ENCODE measurements around the gene SCTR.

SCTR gene

GRCh38 chr2:119523952-119524694 is at the start of gene SCTR:
SCTR (minus strand) TSS chr2:119524483; CDS start chr2:119524226, 257 bp downstream.
- DNase-seq (ENCODE audit: low read depth, low spot score) = no peak

- no peak for DNase-seq (ENCODE audit: low read depth, low spot score)
Observed at GRCh38 chr2:119567292-119567691, 43.0 kb upstream of the SCTR start.

DNA sequence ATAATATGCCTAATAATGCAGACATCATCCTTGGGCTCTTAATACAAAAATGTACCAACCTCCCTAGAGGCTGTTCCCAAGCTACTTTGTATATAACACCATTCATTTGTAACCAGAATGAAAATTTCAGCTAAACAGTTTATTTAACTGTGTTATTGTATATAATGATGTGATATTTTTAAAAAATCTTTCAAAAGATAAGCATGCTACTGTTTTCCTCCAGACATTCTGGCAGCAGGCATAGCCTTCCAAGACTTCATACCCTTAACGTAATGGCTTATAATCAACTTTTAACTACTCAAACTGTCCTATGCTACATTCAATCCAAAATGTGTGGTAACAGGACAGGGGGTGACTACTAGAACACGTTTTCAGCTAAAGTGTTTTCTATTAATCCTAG is 41.2 kb upstream of the SCTR start:
- DNase-seq (ENCODE audit: low read depth, low spot score) = no peak

- no peak for DNase-seq (ENCODE audit: low read depth, low spot score)
Observed at GRCh38 chr2:119553687-119554344, 29.5 kb upstream of the SCTR start.

DNA sequence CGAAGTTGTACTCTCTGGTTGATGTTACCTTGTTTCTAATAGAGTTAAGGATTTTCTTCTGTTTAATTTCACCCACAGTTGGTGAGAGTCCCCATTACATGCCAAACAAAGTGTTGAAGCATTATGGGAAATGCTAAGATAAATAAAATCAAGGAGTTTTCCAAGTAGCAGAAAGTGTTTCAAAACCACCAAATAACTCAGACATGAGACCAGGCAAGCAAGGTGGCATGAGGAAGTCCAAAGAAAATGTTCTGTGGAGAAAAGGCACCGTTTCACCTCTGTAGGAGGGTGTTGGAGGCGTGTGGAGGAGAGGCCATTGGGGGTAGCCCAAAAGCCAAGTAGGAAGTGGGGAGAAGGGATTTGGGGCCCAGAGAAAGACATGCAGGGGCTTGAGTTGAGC is 28.6 kb upstream of the SCTR start:
- DNase-seq (ENCODE audit: low read depth, low spot score) = no peak

GRCh38 chr2:119550856-119551255 is 26.6 kb upstream of the SCTR start:
- no peak for DNase-seq (ENCODE audit: low read depth, low spot score)

DNA sequence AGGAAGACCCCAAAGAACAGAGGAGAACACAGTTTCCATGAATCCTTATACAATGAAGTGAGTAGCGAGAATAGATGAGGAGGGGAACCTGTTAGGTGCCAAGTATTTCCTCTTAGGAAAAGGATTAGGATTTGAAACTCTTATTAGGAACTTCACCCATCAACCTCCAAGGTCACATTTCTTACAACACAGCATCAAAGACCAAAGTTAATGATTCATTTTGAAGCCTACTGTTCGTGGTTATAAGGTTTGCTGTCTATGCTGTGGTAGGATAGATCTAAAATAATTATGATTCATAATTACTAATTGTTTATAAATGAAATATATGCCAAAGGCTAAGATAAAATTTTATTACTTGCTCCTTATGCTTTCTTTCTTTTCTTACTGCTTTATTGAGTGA is 26.1 kb upstream of the SCTR start:
- no peak for DNase-seq (ENCODE audit: low read depth, low spot score)

GRCh38 chr2:119549241-119549640 is 25.0 kb upstream of the SCTR start:
- DNase-seq (ENCODE audit: low read depth, low spot score) = no peak

- DNase-seq (ENCODE audit: low read depth, low spot score) = no peak
Observed at GRCh38 chr2:119548516-119549120, 24.3 kb upstream of the SCTR start.

DNA sequence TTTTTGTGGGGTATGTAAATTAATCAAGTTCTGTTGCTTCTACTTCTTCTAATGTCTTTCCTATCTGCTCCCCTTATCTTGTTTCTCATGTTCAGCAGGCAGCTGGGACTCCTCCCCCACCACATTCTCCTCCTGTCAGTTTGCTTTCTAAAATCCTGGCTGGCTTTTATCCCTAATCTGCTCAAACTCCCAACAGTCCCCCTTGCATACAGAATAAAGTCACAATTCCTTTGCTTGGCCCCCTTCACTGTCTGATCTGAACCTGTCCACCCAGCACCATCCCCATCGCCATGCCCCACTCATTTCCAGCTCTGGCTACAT is 22.1 kb upstream of the SCTR start:
- no peak for DNase-seq (ENCODE audit: low read depth, low spot score)

DNA sequence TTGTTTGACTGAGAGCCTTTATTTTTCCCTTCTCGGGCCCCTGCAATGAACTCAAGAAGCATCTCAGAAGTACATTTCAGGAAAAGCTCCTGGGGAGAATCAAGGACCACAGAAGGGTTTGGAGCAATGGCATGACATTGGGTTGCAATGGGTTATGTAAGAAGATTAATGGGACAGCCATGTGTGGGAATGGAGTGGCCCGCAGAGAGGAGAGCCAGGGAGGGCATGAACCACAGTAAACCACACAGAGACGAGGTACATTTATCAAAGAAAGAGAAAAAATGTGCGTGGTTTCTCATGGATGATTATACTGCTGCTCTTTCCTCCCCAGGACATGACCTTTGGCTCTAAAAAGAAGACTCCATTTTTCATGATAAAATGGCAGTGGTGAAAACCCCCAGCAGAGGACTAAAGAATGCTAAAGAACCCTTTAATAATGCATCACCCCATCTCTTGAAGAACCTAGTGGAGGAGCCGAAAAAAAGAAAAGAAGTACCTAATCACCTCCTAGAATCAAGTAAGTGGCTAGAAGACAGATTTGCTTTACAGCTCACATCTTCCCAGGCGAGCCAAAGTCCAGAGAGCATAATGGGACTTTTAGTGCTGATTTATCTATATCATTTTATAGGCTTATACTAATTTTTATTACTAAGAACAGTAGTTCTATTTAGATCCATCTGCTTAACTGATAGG is 21.6 kb upstream of the SCTR start:
- DNase-seq (ENCODE audit: low read depth, low spot score) = no peak

GRCh38 chr2:119544939-119545475 is 20.7 kb upstream of the SCTR start:
- DNase-seq (ENCODE audit: low read depth, low spot score) = no peak

- peak; percentile 10 for DNase-seq (ENCODE audit: low read depth, low spot score)
Observed at GRCh38 chr2:119544075-119544938, 20.0 kb upstream of the SCTR start, which contains the start of gene CFAP221. CFAP221 (plus strand) TSS chr2:119544449; CDS start chr2:119546132, 1,683 bp downstream.

DNA sequence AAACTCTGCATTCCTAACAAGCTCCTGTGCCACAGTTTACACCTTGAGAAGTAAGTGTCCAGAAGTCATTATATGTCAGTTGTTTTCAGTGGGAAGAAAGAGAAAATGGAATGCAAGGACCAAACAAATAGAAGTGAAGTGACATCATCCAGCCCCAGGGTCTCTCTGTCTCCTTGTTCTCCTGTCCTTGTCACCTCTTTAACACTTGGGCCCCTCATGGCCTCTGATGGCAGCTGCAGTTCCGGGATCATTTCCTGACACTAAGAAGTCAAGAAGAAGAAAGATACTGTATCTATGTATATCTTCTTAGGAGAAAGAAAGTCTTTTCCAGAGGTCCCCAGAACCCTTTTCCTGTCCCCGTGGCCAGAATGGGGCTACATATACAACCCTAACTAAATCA is 17.2 kb upstream of the SCTR start:
- DNase-seq (ENCODE audit: low read depth, low spot score) = no peak

GRCh38 chr2:119537792-119538191 is 13.5 kb upstream of the SCTR start:
- DNase-seq (ENCODE audit: low read depth, low spot score) = no peak

- DNase-seq (ENCODE audit: low read depth, low spot score) = no peak
Observed at GRCh38 chr2:119536707-119537106, 12.4 kb upstream of the SCTR start.

DNA sequence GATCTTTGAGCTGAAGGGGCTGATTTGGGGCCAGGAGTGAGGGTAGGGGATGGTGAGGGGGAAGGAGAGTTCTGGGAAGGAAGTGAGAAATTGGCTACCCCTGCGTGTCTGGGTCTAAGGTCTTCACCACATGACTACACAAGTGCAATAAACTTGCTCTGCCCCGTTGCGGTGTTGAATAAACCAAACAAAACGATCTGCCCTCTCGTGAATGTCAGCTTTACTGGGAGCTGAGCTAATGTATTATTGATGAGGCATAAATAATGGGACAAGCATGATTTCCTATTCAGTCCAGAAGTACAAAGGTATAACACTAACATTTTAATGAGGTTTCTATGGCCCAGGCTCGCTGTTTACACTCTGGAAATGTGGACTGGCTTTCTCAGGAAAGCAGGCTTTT is 11.9 kb upstream of the SCTR start:
- DNase-seq (ENCODE audit: low read depth, low spot score) = no peak

GRCh38 chr2:119533560-119533959 is 9.3 kb upstream of the SCTR start:
- DNase-seq (ENCODE audit: low read depth, low spot score) = no peak

- no peak for DNase-seq (ENCODE audit: low read depth, low spot score)
Observed at GRCh38 chr2:119531292-119531691, 7.0 kb upstream of the SCTR start.

DNA sequence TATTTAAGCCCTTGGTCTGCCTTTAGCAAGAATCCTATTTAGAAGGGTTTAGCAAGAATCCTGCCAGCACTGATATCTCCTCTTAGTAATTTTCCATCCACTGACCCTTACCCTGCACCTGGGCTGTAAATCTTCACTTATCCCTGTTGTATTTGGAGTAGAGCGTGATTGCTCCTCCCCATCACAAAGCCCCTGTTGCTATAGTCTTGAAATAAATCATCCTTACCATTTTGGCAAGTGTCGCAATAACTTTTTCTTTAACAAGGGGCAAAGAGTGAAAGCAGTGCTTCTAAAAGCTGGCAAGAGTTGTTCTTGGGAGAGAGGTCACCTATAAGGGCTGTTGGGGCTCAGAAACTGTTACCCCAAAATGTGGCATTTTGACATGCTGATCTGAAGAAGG is 3.7 kb upstream of the SCTR start:
- no peak for DNase-seq (ENCODE audit: low read depth, low spot score)

GRCh38 chr2:119525614-119526013 is 1.3 kb upstream of the SCTR start:
- no peak for DNase-seq (ENCODE audit: low read depth, low spot score)

All from brain pericyte (primary cell).